Skeletal muscle satellite cell (primary cell): ENCODE results near the gene FYTTD1.

Experiments
- H3K27me3 ChIP-seq: 2 replicates; pipeline ENCODE4 v1.7.0; 2013; ENCODE audit warnings: low read length; ENCODE audit not compliant: control insufficient read depth, insufficient read depth
- H3K36me3 ChIP-seq: 2 replicates; pipeline ENCODE4 v1.7.0; 2013; ENCODE audit warnings: mild to moderate bottlenecking, control low read depth, low read length; ENCODE audit not compliant: insufficient read depth
- H3K4me1 ChIP-seq: 2 replicates; pipeline ENCODE4 v1.7.0; 2013; ENCODE audit warnings: low read length; ENCODE audit not compliant: control insufficient read depth, insufficient read depth
- H3K4me2 ChIP-seq: 2 replicates; pipeline ENCODE4 v1.7.0; 2013; ENCODE audit warnings: mild to moderate bottlenecking, low read length
- H3K4me3 ChIP-seq: 2 replicates; pipeline ENCODE4 v1.7.0; 2013; ENCODE audit warnings: low read length
- H3K9ac ChIP-seq: 2 replicates; pipeline ENCODE4 v1.7.0; 2013; ENCODE audit warnings: mild to moderate bottlenecking, low read depth, low read length, moderate library complexity
- H3K9me3 ChIP-seq: replicated peaks from 2 replicates; pipeline ENCODE4 v1.7.0; 2013; ENCODE audit warnings: mild to moderate bottlenecking, control low read depth, low read length

FYTTD1 gene

DNA sequence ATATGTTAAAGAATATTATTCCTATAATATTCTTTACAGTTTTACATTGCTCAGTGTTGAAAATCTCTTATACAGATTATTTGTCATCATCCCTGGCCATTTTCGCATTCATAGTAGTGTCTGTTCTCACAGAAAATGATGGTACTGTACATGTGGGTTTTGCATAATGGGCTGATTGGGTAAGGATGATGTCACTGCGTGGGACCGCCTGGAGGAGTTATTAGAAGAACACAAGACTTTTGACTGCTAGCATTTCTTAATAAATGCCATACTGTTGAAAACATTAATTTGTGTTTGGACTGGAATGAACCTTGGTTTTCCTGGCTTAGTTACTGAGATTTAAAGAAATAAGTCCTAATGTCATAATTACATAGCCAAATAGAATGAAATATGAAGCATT is 61.7 kb downstream of the FYTTD1 start:
- peak overlapping the region; percentile 30 for H3K4me2 ChIP-seq
- no peaks in the 10 kb centered on the region for H3K9me3 ChIP-seq
- H3K27me3 ChIP-seq = no peaks in the 10 kb centered on the region
- no peaks in the 10 kb centered on the region for H3K36me3 ChIP-seq
- peak overlapping the region; percentile 56 for H3K9ac ChIP-seq
- no peak overlapping the region for H3K4me3 ChIP-seq
- H3K4me1 ChIP-seq = peaks cover 42% of the 10 kb centered on the region

DNA sequence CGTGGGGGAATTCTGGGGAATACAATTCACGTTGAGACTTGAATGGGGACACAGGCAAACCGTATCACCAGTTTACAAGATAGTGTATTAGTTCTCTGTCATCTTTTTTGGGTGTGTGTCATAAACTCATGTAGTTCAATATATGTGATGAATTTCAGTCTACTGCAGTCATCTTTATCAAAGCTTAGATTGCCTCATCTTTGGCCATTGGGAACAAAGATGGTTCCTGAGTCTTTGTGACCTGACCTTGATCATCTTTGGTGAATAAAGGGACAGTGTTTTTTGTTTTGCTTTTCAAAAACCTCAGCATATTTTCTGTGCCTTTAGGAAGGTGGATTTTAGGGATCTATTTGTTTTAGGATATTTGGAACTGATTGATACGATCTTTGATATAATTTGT is 64.7 kb downstream of the FYTTD1 start:
- H3K4me1 ChIP-seq = peaks cover 26% of the 10 kb centered on the region
- no peaks in the 10 kb centered on the region for H3K27me3 ChIP-seq
- H3K9me3 ChIP-seq = no peaks in the 10 kb centered on the region
- H3K9ac ChIP-seq = no peak overlapping the region
- H3K4me2 ChIP-seq = no peak overlapping the region
- H3K4me3 ChIP-seq = no peak overlapping the region
- H3K36me3 ChIP-seq = peaks cover 5% of the 10 kb centered on the region

DNA sequence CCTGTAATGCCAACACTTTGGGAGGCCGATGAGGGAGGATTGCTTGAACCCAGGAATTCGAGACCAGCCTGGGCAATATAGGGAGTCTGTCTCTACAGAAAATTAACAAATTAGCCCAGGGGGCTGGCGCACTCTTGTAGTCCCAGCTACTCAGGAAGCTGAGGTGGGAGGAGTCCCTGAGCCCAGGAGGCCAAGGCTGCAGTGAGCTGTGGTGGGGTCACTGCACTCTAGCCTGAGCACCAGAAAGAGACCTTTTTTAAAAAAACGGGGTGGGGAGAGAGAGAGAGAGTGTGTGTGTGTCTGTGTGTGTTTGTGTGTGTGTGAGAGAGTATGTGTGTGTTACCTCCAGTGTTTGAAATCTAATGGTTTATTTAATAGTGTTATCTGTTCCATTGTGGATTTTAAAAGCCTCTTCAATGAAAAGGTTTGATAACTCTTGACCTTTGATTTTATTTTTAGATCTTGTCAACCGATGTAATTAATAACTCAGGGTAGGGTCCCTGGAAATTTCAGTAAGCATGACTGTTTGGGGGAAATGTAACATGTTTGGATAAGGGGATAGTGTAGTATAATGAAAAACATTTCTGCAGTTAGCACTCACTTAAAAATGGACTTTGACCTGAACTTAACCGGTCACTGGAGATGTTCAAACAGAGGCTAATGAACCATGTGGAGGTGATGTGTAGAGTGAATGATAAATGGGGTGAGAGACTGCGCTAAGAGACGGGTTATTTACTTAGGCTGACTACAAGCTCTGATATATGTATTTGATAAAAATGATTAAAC is 71.1 kb downstream of the FYTTD1 start:
- Histone ChIP-seq H3K4me1 (peaks cover 9% of the 10 kb centered on the region), H3K36me3 (peaks cover 36% of the 10 kb centered on the region), H3K9me3 (no peaks in the 10 kb centered on the region), H3K9ac (no peak overlapping the region), H3K27me3 (no peaks in the 10 kb centered on the region), H3K4me3 (no peak overlapping the region), H3K4me2 (no peak overlapping the region)

DNA sequence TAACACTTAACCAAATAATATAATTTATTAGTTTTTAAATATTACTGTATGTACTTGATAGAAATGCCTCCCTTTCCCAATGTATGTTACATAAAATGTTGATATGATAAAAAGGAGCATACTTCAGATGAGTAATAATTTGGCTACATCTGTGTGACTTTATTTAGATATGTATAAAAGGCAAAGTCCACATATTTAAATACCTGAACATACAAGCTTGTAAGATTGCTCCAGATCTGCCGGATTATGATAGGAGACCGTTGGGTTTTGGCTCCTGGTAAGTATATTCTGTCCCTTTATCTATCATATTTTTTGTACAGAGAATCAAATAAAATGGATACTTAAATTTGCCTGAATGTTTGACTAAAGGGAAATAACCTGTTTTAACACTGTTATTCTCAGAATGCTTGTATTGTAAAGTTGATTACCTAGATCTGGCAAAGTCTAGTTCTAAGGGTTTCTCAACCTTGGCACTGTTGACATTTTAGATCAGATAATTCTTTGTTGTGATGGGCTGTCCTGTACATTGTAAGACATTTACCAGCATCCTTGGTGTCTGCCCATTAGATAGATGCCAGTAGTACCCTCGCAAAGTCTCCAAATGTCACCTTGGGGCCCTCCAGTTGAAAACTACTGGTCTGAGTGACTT is 79.8 kb downstream of the FYTTD1 start:
- Histone ChIP-seq H3K9me3 (no peaks in the 10 kb centered on the region), H3K4me3 (no peak overlapping the region), H3K27me3 (no peaks in the 10 kb centered on the region), H3K36me3 (peaks cover 62% of the 10 kb centered on the region), H3K4me2 (no peak overlapping the region), H3K4me1 (peaks cover 3% of the 10 kb centered on the region), H3K9ac (no peak overlapping the region)

DNA sequence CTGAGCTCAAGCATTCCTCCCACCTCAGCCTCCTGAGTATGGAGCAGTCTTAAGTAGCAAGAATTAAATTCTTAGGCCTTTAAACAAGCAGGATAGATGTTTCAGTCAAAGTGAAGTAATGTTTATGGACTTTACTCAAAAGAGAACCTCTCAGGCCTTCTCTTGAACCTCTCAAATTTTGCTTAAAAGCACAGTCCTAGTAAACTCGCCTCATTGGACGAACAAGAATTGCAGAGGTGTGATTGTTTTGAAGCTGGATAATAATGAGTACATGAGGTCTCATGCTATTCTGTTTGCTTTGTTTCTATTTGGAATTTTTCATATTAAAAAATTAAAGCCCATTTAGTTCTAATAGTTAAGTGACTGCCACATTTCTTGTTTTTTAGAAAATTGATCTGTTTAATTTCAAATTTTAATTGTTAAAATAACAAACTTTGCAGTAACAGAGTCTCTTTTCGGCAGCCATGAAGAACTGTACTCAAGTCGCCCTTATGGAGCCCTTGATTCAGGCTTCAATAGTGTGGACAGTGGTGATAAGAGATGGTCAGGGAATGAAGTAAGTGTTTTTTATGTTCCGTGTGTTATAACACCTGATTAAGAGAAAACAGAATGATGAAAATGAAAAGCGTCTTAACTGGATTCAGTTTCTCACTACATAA is 80.8 kb downstream of the FYTTD1 start:
- peaks cover 66% of the 10 kb centered on the region for H3K36me3 ChIP-seq
- H3K4me1 ChIP-seq = no peaks in the 10 kb centered on the region
- H3K27me3 ChIP-seq = no peaks in the 10 kb centered on the region
- H3K4me3 ChIP-seq = no peak overlapping the region
- H3K4me2 ChIP-seq = no peak overlapping the region
- no peaks in the 10 kb centered on the region for H3K9me3 ChIP-seq
- H3K9ac ChIP-seq = no peak overlapping the region

DNA sequence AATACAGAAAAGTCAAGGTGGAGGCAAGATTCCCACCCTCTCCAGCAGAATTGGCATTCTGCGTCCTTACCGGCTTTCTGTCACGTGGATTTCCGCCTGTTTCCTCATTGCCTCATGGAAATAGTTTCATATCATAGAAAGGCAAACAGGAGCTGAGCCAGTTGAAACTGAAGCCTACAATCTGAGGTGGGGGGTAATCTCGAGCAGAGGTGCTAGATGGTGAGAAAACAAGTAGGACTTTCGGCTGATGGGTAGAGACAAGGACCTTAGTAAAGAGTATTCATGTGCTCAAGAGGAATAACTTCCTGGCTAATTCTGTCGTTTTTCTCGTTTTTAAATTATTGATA is 81.3 kb downstream of the FYTTD1 start:
- H3K4me2 ChIP-seq = no peak overlapping the region
- no peak overlapping the region for H3K9ac ChIP-seq
- H3K9me3 ChIP-seq = no peaks in the 10 kb centered on the region
- no peak overlapping the region for H3K4me3 ChIP-seq
- H3K36me3 ChIP-seq = peaks cover 71% of the 10 kb centered on the region
- H3K27me3 ChIP-seq = no peaks in the 10 kb centered on the region
- H3K4me1 ChIP-seq = no peaks in the 10 kb centered on the region

DNA sequence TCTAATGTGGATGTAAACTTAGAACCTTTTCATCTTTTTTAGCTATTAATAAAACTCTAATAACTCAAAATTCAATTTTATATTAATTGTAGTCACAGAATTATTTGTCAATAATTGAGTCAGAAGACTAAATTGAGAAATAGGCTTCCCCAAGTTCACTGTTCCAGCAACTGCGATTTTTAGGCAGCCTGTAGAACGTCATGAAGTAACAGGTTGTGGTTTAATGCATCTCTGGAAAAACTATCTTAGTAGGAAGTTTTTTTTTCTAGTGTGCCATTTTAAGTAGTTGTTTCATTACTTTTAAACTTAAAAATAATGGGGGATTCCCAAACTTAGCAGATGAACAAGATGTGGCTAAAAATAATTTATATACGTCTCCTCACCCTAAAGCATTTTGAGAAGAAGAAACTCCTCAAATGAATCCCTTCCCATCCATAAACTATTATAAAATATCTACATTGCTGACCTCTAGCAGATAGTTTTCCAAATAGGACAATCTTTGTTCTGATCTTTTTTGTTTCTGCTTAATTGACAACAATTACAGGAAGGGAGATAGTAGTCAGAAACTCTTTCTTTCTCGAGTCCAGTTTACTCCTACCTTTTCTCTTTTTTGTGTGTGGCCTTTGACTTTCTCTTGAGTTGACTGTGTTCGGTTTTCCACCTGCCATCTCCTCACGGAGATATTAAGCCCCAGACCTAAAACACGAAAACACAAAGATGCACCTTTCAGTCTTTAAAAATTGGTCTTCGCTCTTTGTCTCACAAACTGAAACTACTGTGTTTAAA is 84.4 kb downstream of the FYTTD1 start:
- no peak overlapping the region for H3K4me2 ChIP-seq
- H3K36me3 ChIP-seq = peaks cover 69% of the 10 kb centered on the region
- no peak overlapping the region for H3K9ac ChIP-seq
- H3K27me3 ChIP-seq = no peaks in the 10 kb centered on the region
- no peaks in the 10 kb centered on the region for H3K9me3 ChIP-seq
- H3K4me1 ChIP-seq = no peaks in the 10 kb centered on the region
- H3K4me3 ChIP-seq = no peak overlapping the region

DNA sequence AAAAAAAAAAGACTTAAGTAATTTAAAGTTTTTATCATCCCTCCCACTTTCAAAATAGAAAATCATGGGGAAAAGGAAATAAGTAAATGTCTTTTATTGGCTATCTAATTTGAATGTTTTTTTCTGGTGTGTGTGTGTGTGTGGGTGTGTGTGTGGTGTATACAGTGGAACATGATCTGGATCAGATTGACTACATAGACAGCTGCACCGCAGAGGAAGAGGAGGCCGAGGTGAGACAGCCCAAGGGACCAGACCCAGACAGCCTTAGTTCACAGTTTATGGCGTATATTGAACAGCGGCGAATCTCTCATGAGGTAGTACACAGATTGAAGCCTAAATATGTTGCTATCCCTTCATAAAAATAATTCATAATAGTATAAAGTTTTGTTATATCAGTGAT is 85.8 kb downstream of the FYTTD1 start:
- Histone ChIP-seq H3K4me3 (no peak overlapping the region), H3K4me2 (no peak overlapping the region), H3K9me3 (no peaks in the 10 kb centered on the region), H3K27me3 (no peaks in the 10 kb centered on the region), H3K9ac (no peak overlapping the region), H3K36me3 (peaks cover 66% of the 10 kb centered on the region), H3K4me1 (no peaks in the 10 kb centered on the region)

DNA sequence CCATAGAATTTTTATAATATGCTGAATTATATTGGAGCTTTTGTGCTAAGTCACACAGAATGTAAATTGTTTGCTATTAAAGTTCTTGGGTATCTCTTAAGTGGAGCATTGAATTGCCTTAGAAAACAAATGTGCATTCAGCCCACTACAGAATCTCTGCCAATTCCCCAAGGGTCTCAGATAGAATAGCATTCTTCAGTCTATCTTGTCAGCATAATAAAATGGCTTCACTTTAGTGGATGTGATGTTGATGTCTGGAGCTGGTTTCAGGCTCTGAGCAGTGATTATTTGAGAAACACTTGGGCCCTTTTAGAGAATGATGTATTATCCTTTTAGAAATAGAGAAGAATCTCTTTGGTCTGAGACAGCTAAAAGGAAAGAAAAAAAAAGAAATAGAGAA is 86.6 kb downstream of the FYTTD1 start:
- no peak overlapping the region for H3K4me3 ChIP-seq
- H3K36me3 ChIP-seq = peaks cover 66% of the 10 kb centered on the region
- H3K4me2 ChIP-seq = no peak overlapping the region
- H3K9me3 ChIP-seq = no peaks in the 10 kb centered on the region
- no peaks in the 10 kb centered on the region for H3K4me1 ChIP-seq
- no peaks in the 10 kb centered on the region for H3K27me3 ChIP-seq
- no peak overlapping the region for H3K9ac ChIP-seq
